Measurements from ENCODE around the gene GREB1L. TPM values are rescaled to one million over a fixed set of nuclear protein-coding genes. Genes with fewer than 3 reads are reported as not detected.

GREB1L gene
- total and polyA plus RNA-seq, 2 donors (not counting 1 experiment from before 2014, with no cell fraction given), result 0.33 to 0.41 TPM

- no peak overlapping the region for H3K4me2 ChIP-seq (ENCODE audit: extremely low read depth, insufficient read depth, low read length)
- H3K4me1 ChIP-seq (ENCODE audit: control insufficient read depth, extremely low read depth, insufficient read depth, low read length), result no peaks in the 10 kb centered on the region
- TF ChIP-seq, protein P1, sequence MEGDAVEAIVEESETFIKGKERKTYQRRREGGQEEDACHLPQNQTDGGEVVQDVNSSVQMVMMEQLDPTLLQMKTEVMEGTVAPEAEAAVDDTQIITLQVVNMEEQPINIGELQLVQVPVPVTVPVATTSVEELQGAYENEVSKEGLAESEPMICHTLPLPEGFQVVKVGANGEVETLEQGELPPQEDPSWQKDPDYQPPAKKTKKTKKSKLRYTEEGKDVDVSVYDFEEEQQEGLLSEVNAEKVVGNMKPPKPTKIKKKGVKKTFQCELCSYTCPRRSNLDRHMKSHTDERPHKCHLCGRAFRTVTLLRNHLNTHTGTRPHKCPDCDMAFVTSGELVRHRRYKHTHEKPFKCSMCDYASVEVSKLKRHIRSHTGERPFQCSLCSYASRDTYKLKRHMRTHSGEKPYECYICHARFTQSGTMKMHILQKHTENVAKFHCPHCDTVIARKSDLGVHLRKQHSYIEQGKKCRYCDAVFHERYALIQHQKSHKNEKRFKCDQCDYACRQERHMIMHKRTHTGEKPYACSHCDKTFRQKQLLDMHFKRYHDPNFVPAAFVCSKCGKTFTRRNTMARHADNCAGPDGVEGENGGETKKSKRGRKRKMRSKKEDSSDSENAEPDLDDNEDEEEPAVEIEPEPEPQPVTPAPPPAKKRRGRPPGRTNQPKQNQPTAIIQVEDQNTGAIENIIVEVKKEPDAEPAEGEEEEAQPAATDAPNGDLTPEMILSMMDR (conservative IDR thresholded peaks at IDR 0.05 in 1 of 2, IDR thresholded peaks at IDR 0.05 in 1 of 2; ENCODE audit: low read depth in 1 of 2, low read length in 2 of 2), result no peak
- TF ChIP-seq EZH2 (IDR thresholded peaks at IDR 0.05; ENCODE audit: low read length, missing control alignments), result no peak
- H3K36me3 ChIP-seq (ENCODE audit: control insufficient read depth, insufficient read depth, low read length), result no peaks in the 10 kb centered on the region
- no peaks in the 10 kb centered on the region for H3K79me2 ChIP-seq (ENCODE audit: control insufficient read depth, insufficient read depth, low read length)
- no peak overlapping the region for H2AFZ ChIP-seq (ENCODE audit: low read length)
- DNase-seq (ENCODE audit: low read depth in 2 of 2), result no peak
- no peaks in the 10 kb centered on the region for H3K9me3 ChIP-seq (ENCODE audit: control insufficient read depth, insufficient read depth, low read depth, low read length)
- H3K4me3 ChIP-seq (replicated peaks in 1 of 4; ENCODE audit: control extremely low read depth in 1 of 4, insufficient read depth in 1 of 4, low read depth in 3 of 4, low read length in 4 of 4), result no peak overlapping the region
- no peak overlapping the region for H3K27ac ChIP-seq (ENCODE audit: insufficient read depth, low read length)
- H3K27me3 ChIP-seq (ENCODE audit: control insufficient read depth, insufficient read depth, low read length), result no peaks in the 10 kb centered on the region
- H3K9ac ChIP-seq (ENCODE audit: insufficient read depth, low read length), result no peak overlapping the region
- no peaks in the 10 kb centered on the region for H4K20me1 ChIP-seq (ENCODE audit: control insufficient read depth, extremely low read depth, insufficient read depth, low read length)
These were observed 226.6 kb downstream of the GREB1L start for GRCh38 chr18:21468514-21469164.

- Histone ChIP-seq H3K9me3 (ENCODE audit: control insufficient read depth, insufficient read depth, low read depth, low read length) (no peaks in the 10 kb centered on the region), H3K4me2 (ENCODE audit: extremely low read depth, insufficient read depth, low read length) (no peak overlapping the region), H3K27me3 (ENCODE audit: control insufficient read depth, insufficient read depth, low read length) (no peaks in the 10 kb centered on the region), H3K36me3 (ENCODE audit: control insufficient read depth, insufficient read depth, low read length) (no peaks in the 10 kb centered on the region), H2AFZ (ENCODE audit: low read length) (no peak overlapping the region), H3K79me2 (ENCODE audit: control insufficient read depth, insufficient read depth, low read length) (no peaks in the 10 kb centered on the region), H3K4me3 (replicated peaks in 1 of 4; ENCODE audit: control extremely low read depth in 1 of 4, insufficient read depth in 1 of 4, low read depth in 3 of 4, low read length in 4 of 4) (no peak overlapping the region), H4K20me1 (ENCODE audit: control insufficient read depth, extremely low read depth, insufficient read depth, low read length) (no peaks in the 10 kb centered on the region), H3K9ac (ENCODE audit: insufficient read depth, low read length) (no peak overlapping the region), H3K4me1 (ENCODE audit: control insufficient read depth, extremely low read depth, insufficient read depth, low read length) (no peaks in the 10 kb centered on the region), H3K27ac (ENCODE audit: insufficient read depth, low read length) (no peak overlapping the region)
- no peak for DNase-seq (ENCODE audit: low read depth in 2 of 2)
- TF ChIP-seq, protein P1 (conservative IDR thresholded peaks at IDR 0.05 in 1 of 2, IDR thresholded peaks at IDR 0.05 in 1 of 2; ENCODE audit: low read depth in 1 of 2, low read length in 2 of 2), result no peak
- no peak for TF ChIP-seq EZH2 (IDR thresholded peaks at IDR 0.05; ENCODE audit: low read length, missing control alignments)
These were observed 230.7 kb downstream of the GREB1L start for GRCh38 chr18:21472741-21473140.

DNA sequence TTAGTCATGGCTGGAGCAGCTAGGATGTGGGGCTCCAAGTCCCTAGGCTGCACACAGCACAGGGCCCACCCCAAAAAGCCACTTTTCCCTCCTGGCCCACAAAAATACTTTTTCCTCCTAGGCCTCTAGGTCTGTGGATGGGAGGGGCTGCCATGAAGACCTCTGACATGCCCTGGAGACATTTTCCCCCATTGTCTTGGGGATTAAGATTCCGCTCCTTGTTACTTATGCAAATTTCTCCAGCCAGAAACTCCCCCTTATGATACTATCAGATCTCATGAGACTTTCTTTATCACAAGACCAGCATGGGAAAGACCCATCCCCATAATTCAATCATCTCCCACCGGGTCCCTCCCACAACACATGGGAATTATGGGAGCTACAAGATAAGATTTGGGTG lies 232.6 kb downstream of the GREB1L start:
- Histone ChIP-seq H3K79me2 (ENCODE audit: control insufficient read depth, insufficient read depth, low read length) (no peaks in the 10 kb centered on the region), H3K27me3 (ENCODE audit: control insufficient read depth, insufficient read depth, low read length) (no peaks in the 10 kb centered on the region), H3K9me3 (ENCODE audit: control insufficient read depth, insufficient read depth, low read depth, low read length) (no peaks in the 10 kb centered on the region), H3K4me3 (replicated peaks in 1 of 4; ENCODE audit: control extremely low read depth in 1 of 4, insufficient read depth in 1 of 4, low read depth in 3 of 4, low read length in 4 of 4) (no peak overlapping the region), H2AFZ (ENCODE audit: low read length) (no peak overlapping the region), H3K9ac (ENCODE audit: insufficient read depth, low read length) (no peak overlapping the region), H3K36me3 (ENCODE audit: control insufficient read depth, insufficient read depth, low read length) (no peaks in the 10 kb centered on the region), H3K27ac (ENCODE audit: insufficient read depth, low read length) (no peak overlapping the region), H3K4me2 (ENCODE audit: extremely low read depth, insufficient read depth, low read length) (no peak overlapping the region), H3K4me1 (ENCODE audit: control insufficient read depth, extremely low read depth, insufficient read depth, low read length) (no peaks in the 10 kb centered on the region), H4K20me1 (ENCODE audit: control insufficient read depth, extremely low read depth, insufficient read depth, low read length) (no peaks in the 10 kb centered on the region)
- DNase-seq (ENCODE audit: low read depth in 2 of 2), result no peak
- TF ChIP-seq, protein P1 (conservative IDR thresholded peaks at IDR 0.05 in 1 of 2, IDR thresholded peaks at IDR 0.05 in 1 of 2; ENCODE audit: low read depth in 1 of 2, low read length in 2 of 2), result no peak
- no peak for TF ChIP-seq EZH2 (IDR thresholded peaks at IDR 0.05; ENCODE audit: low read length, missing control alignments)

Measured in fibroblast of lung (primary cell).